Large intestine (tissue), 3 donors: ENCODE data around the gene MTURN. TPM values are rescaled to one million over a fixed set of nuclear protein-coding genes. Genes with fewer than 3 reads are reported as not detected.

ENCODE experiments used
- DNase-seq, 2 donors: peaks; one replicate each; pipeline versions ENCODE4 v3.0.0 to v3.0.0-alpha.2; 2013
- H3K27ac ChIP-seq: one replicate; pipeline ENCODE4 v1.5.1; 2013; ENCODE audit warnings: low read length
- H3K27me3 ChIP-seq: 2 replicates; pipeline ENCODE4 v1.6.1; 2013; ENCODE audit warnings: low read length; ENCODE audit not compliant: control insufficient read depth, insufficient read depth
- H3K36me3 ChIP-seq: 2 replicates; pipeline ENCODE4 v1.6.1; 2013; ENCODE audit warnings: low read length; ENCODE audit not compliant: control insufficient read depth, insufficient read depth
- H3K4me1 ChIP-seq: one replicate; pipeline ENCODE4 v1.6.1; 2013; ENCODE audit warnings: low read length; ENCODE audit not compliant: control insufficient read depth, insufficient read depth
- H3K4me3 ChIP-seq: one replicate; pipeline ENCODE4 v1.5.1; 2013; ENCODE audit warnings: low read length
- H3K9me3 ChIP-seq: one replicate; pipeline ENCODE4 v1.6.1; 2013; ENCODE audit warnings: mild to moderate bottlenecking, low read depth, low read length, moderate library complexity; ENCODE audit not compliant: control insufficient read depth
- WGBS: methylation state at CpG from one replicate; pipeline ENCODE4 v1.1.5; 2013; ENCODE audit warnings: low lambda C conversion rate; ENCODE audit not compliant: insufficient coverage; 5-methylcytosine and 5-hydroxymethylcytosine counted together
- polyA plus RNA-seq: library from polyadenylated mRNA; unstranded; fragments of 120-200 nt; gene quantifications from one replicate; pipeline ENCODE4 v1.2.1, GENCODE V29; 2013

Gene MTURN
- polyA plus RNA-seq, 1 donor: 18.9 TPM

GRCh38 chr7:30201921-30202320 is 67.1 kb downstream of the MTURN start:
- Histone ChIP-seq H3K4me3 (no peak overlapping the region), H3K4me1 (no peaks in the 10 kb centered on the region), H3K27ac (no peak overlapping the region), H3K36me3 (no peaks in the 10 kb centered on the region), H3K9me3 (no peaks in the 10 kb centered on the region), H3K27me3 (no peaks in the 10 kb centered on the region)
- WGBS: no CpG with 5 or more reads among the region's 2 CpGs
- DNase-seq: no peak

GRCh38 chr7:30202671-30203070 is 67.9 kb downstream of the MTURN start:
- Histone ChIP-seq H3K27ac (no peak overlapping the region), H3K27me3 (no peaks in the 10 kb centered on the region), H3K9me3 (no peaks in the 10 kb centered on the region), H3K36me3 (no peaks in the 10 kb centered on the region), H3K4me1 (no peaks in the 10 kb centered on the region), H3K4me3 (no peak overlapping the region)
- WGBS: no CpG with 5 or more reads among the region's 3 CpGs
- DNase-seq: no peak

GRCh38 chr7:30206491-30206890 is 71.7 kb downstream of the MTURN start:
- H3K27me3 ChIP-seq: no peaks in the 10 kb centered on the region
- H3K36me3 ChIP-seq: no peaks in the 10 kb centered on the region
- no CpG with 5 or more reads among the region's 4 CpGs for WGBS
- H3K4me1 ChIP-seq: no peaks in the 10 kb centered on the region
- DNase-seq: no peak
- H3K4me3 ChIP-seq: no peak overlapping the region
- H3K27ac ChIP-seq: no peak overlapping the region
- no peaks in the 10 kb centered on the region for H3K9me3 ChIP-seq

- Histone ChIP-seq H3K27me3 (no peaks in the 10 kb centered on the region), H3K4me3 (no peak overlapping the region), H3K9me3 (no peaks in the 10 kb centered on the region), H3K36me3 (no peaks in the 10 kb centered on the region), H3K4me1 (no peaks in the 10 kb centered on the region), H3K27ac (no peak overlapping the region)
- no peak for DNase-seq
- 75% methylated on average over 2 of the region's 8 CpGs for WGBS
Observed at GRCh38 chr7:30206942-30207341, 72.2 kb downstream of the MTURN start.

- no peak overlapping the region for H3K27ac ChIP-seq
- no peak overlapping the region for H3K4me3 ChIP-seq
- no CpG with 5 or more reads among the region's 4 CpGs for WGBS
- no peak for DNase-seq
- no peaks in the 10 kb centered on the region for H3K27me3 ChIP-seq
- no peaks in the 10 kb centered on the region for H3K4me1 ChIP-seq
- no peaks in the 10 kb centered on the region for H3K9me3 ChIP-seq
- no peaks in the 10 kb centered on the region for H3K36me3 ChIP-seq
Observed at GRCh38 chr7:30207376-30207775, 72.6 kb downstream of the MTURN start.

- Histone ChIP-seq H3K4me3 (no peak overlapping the region), H3K36me3 (no peaks in the 10 kb centered on the region), H3K27ac (no peak overlapping the region), H3K4me1 (peaks cover 9% of the 10 kb centered on the region), H3K9me3 (no peaks in the 10 kb centered on the region), H3K27me3 (no peaks in the 10 kb centered on the region)
- no peak for DNase-seq
- WGBS: 100% methylated on average over 1 of the region's 5 CpGs
Observed at GRCh38 chr7:30209951-30210350, 75.2 kb downstream of the MTURN start.

Other genes starting within 250 kb of the MTURN start
- gene SCRN1, start 145.2 kb upstream of the MTURN start, polyA plus RNA-seq: 25.2 TPM
- gene FKBP14, start 108.3 kb upstream of the MTURN start, polyA plus RNA-seq: 13.7 TPM
- gene PLEKHA8, start 106.6 kb upstream of the MTURN start, polyA plus RNA-seq: 7.3 TPM
- 12.1 TPM for gene ZNRF2, start 149.6 kb downstream of the MTURN start, polyA plus RNA-seq